SK-N-SH treated with all-trans-retinoic acid at 6 μM for 48 hours (cell line): ENCODE data around the gene SOCS1.

ENCODE experiments used
- ATAC-seq: fragments of 200-7000 bp; cut with Tn5 transposase; 3 replicates; pipeline ENCODE4 v1.9.1; 2020; ENCODE audit warnings: mild to moderate bottlenecking, moderate library complexity
- ARNTL ChIP-seq: fragments of 450-650 bp; formaldehyde crosslinking; IDR thresholded peaks from 2 replicates; pipeline ENCODE4 v1.5.0; 2020; ENCODE audit warnings: low read depth, mild to moderate bottlenecking, moderate library complexity, borderline replicate concordance
- CREB5 ChIP-seq: fragments of 250-450 bp; sonication (Bioruptor Pico); IDR thresholded peaks from 2 replicates; pipeline ENCODE4 v1.5.1; 2020; ENCODE audit warnings: low read depth, mild to moderate bottlenecking, moderate library complexity
- CSDC2 ChIP-seq: fragments of 250-450 bp; sonication (Bioruptor Pico); IDR thresholded peaks from 2 replicates; pipeline ENCODE4 v1.5.0; 2020; ENCODE audit warnings: mild to moderate bottlenecking, moderate library complexity
- CSRNP3 ChIP-seq: fragments of 250-450 bp; sonication (Bioruptor Pico); IDR thresholded peaks from 2 replicates; pipeline ENCODE4 v1.5.1; 2021; ENCODE audit warnings: mild to moderate bottlenecking, moderate library complexity
- GLIS3 ChIP-seq: fragments of 250-450 bp; sonication (Bioruptor Pico); IDR thresholded peaks from 2 replicates; pipeline ENCODE4 v1.5.0; 2020; ENCODE audit warnings: mild to moderate bottlenecking, moderate library complexity
- ISL1 ChIP-seq: fragments of 250-450 bp; sonication (Bioruptor Pico); IDR thresholded peaks from 2 replicates; pipeline ENCODE4 v2.1.2; 2022; ENCODE audit warnings: mild to moderate bottlenecking, moderate library complexity
- OSR1 ChIP-seq: fragments of 250-450 bp; sonication (Bioruptor Pico); IDR thresholded peaks from 2 replicates; pipeline ENCODE4 v1.8.0; 2022; ENCODE audit warnings: moderate library complexity, mild to moderate bottlenecking, inconsistent platforms
- PATZ1 ChIP-seq: fragments of 250-450 bp; sonication (Bioruptor Pico); IDR thresholded peaks from 2 replicates; pipeline ENCODE4 v1.8.0; 2020; ENCODE audit warnings: mild to moderate bottlenecking, moderate library complexity, borderline replicate concordance
- POU6F1 ChIP-seq: fragments of 250-450 bp; sonication (Bioruptor Pico); IDR thresholded peaks from 2 replicates; pipeline ENCODE4 v1.8.0; 2021; ENCODE audit warnings: low read depth, mild to moderate bottlenecking, moderate library complexity, borderline replicate concordance
- PPARA ChIP-seq: fragments of 250-450 bp; sonication (Bioruptor Pico); IDR thresholded peaks from 2 replicates; pipeline ENCODE4 v1.5.0; 2020; ENCODE audit warnings: mild to moderate bottlenecking, borderline replicate concordance
- RARB ChIP-seq: fragments of 250-450 bp; sonication (Bioruptor Pico); IDR thresholded peaks from 2 replicates; pipeline ENCODE4 v1.8.0; 2021; ENCODE audit warnings: mild to moderate bottlenecking, moderate library complexity
- SNAI2 ChIP-seq: fragments of 250-450 bp; sonication (Bioruptor Pico); IDR thresholded peaks from 2 replicates; pipeline ENCODE4 v1.5.0; 2020; ENCODE audit warnings: mild to moderate bottlenecking, moderate library complexity
- TCF4 ChIP-seq: fragments of 250-450 bp; sonication (Bioruptor Pico); IDR thresholded peaks from 2 replicates; pipeline ENCODE4 v1.8.0; 2021; ENCODE audit warnings: mild to moderate bottlenecking, moderate library complexity, borderline replicate concordance
- TOX ChIP-seq: fragments of 250-450 bp; sonication (Bioruptor Pico); IDR thresholded peaks from 2 replicates; pipeline ENCODE4 v1.8.0; 2021; ENCODE audit warnings: mild to moderate bottlenecking, moderate library complexity, borderline replicate concordance
- TSHZ2 ChIP-seq: fragments of 250-450 bp; sonication (Bioruptor Pico); IDR thresholded peaks from 2 replicates; pipeline ENCODE4 v1.5.0; 2020; ENCODE audit warnings: mild to moderate bottlenecking, moderate library complexity
- ZC3H10 ChIP-seq: fragments of 250-450 bp; sonication (Bioruptor Pico); IDR thresholded peaks from 2 replicates; pipeline ENCODE4 v1.5.1; 2021; ENCODE audit warnings: mild to moderate bottlenecking, moderate library complexity
- ZFP3 ChIP-seq: fragments of 250-450 bp; sonication (Bioruptor Pico); IDR thresholded peaks from 2 replicates; pipeline ENCODE4 v1.5.0; 2020; ENCODE audit warnings: mild to moderate bottlenecking, moderate library complexity
- ZFP30 ChIP-seq: fragments of 450-650 bp; formaldehyde crosslinking; IDR thresholded peaks from 2 replicates; pipeline ENCODE4 v1.5.0; 2022; ENCODE audit warnings: mild to moderate bottlenecking, moderate library complexity
- ZNF70 ChIP-seq: fragments of 450-650 bp; formaldehyde crosslinking; IDR thresholded peaks from 2 replicates; pipeline ENCODE4 v1.5.0; 2020; ENCODE audit warnings: mild to moderate bottlenecking, moderate library complexity
- ZNF8 ChIP-seq: fragments of 450-650 bp; formaldehyde crosslinking; IDR thresholded peaks from 2 replicates; pipeline ENCODE4 v1.5.0; 2020; ENCODE audit warnings: mild to moderate bottlenecking, moderate library complexity

Gene SOCS1

GRCh38 chr16:11280616-11281522, 24.9 kb upstream of the SOCS1 start, which contains the start of gene PRM1:
PRM1 (minus strand) TSS chr16:11281330; CDS start chr16:11281238, 92 bp downstream.
- ATAC-seq = no peak
- no peak for TF ChIP-seq CREB5 (CRISPR knock-in tag)

GRCh38 chr16:11278681-11279628, 23.0 kb upstream of the SOCS1 start:
- no peak for ATAC-seq
- TF ChIP-seq ZC3H10 = no peak
- no peak for TF ChIP-seq POU6F1 (CRISPR knock-in tag)
- no peak for TF ChIP-seq ZFP3 (CRISPR knock-in tag)
- TF ChIP-seq TSHZ2 (CRISPR knock-in tag) = no peak
- TF ChIP-seq CSRNP3 (CRISPR knock-in tag) = no peak
- TF ChIP-seq TCF4 (CRISPR knock-in tag) = no peak
- TF ChIP-seq SNAI2 (CRISPR knock-in tag) = no peak
- no peak for TF ChIP-seq PATZ1
- no peak for TF ChIP-seq CSDC2 (CRISPR knock-in tag)
- no peak for TF ChIP-seq ZFP30
- no peak for TF ChIP-seq GLIS3 (CRISPR knock-in tag)
- no peak for TF ChIP-seq ARNTL (CRISPR knock-in tag)
- TF ChIP-seq ZNF8 = no peak
- TF ChIP-seq TOX (CRISPR knock-in tag) = no peak
- no peak for TF ChIP-seq ISL1 (CRISPR knock-in tag)
- no peak for TF ChIP-seq OSR1 (CRISPR knock-in tag)
- no peak for TF ChIP-seq RARB
- no peak for TF ChIP-seq ZNF70 (CRISPR knock-in tag)
- no peak for TF ChIP-seq PPARA
